HFFc6 (cell line): ENCODE measurements around the gene CD244. TPM values are rescaled to one million over a fixed set of nuclear protein-coding genes. Genes with fewer than 3 reads are reported as not detected.
"Not testable (repeated sequence)": the region's sequence is repeated elsewhere in the genome, so short reads cannot be mapped to it uniquely, and the experiment has no call there.

Experiments
- DNase-seq: peaks from one replicate; pipeline ENCODE4 v3.0.0-alpha.2; 2018
- H3K27ac Mint-ChIP-seq: 2 replicates; pipeline ENCODE4 v1.8.0; 2020; ENCODE audit warnings: mild to moderate bottlenecking, mixed read lengths
- H3K27me3 Mint-ChIP-seq: 2 replicates; pipeline ENCODE4 v1.8.0; 2021; ENCODE audit warnings: mild to moderate bottlenecking, moderate library complexity, mixed read lengths; ENCODE audit not compliant: insufficient read depth
- H3K36me3 Mint-ChIP-seq: 2 replicates; pipeline ENCODE4 v1.8.0; 2021; ENCODE audit warnings: low read depth, mixed read lengths
- H3K4me1 Mint-ChIP-seq: 2 replicates; pipeline ENCODE4 v1.8.0; 2020; ENCODE audit warnings: low read depth, mixed read lengths
- H3K4me3 Mint-ChIP-seq: 2 replicates; pipeline ENCODE4 v1.8.0; 2020; ENCODE audit warnings: mild to moderate bottlenecking, moderate library complexity, mixed read lengths
- H3K9me3 Mint-ChIP-seq: 2 replicates; pipeline ENCODE4 v1.8.0; 2020; ENCODE audit warnings: mild to moderate bottlenecking, mixed read lengths
- total RNA-seq, 6 experiments: library from RNA; stranded (reverse); fragmentation: NEBNext Ultra II Directional; extraction: Animal tissue kit (Norgen Biotek cat#: 25700); gene quantifications; 2 replicates in 1 of 6; 3 replicates in 5 of 6; pipeline ENCODE4 v1.2.3, GENCODE V29; 2021
- TF ChIP-seq, protein P1 (sequence below): fragments of 200-600 bp; sonication (generic); IDR thresholded peaks from 2 replicates; pipeline ENCODE4 v1.5.0; 2021; ENCODE audit warnings: antibody characterized with exemption, mild to moderate bottlenecking

Gene CD244
- total RNA-seq, 6 experiments from 2014 or later: not detected

DNA sequence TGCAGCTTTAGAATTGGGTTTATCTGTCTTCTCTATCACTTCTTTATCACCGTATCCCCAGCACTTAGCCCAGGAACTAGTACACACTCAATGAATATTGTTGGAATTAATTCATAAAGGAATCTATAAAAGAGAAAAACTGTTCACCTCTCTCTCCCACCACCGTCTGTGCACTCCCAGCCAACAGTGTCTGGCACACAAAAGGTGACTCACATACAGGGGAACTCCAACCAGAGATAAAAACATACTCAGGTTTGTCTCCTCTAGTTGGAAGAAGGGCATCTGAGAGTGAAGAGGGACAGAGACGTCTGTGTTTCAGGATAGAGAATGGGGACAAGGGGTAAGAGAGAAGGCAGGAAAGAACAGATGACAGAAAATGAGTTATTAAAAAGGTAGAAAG lies 12.2 kb upstream of the CD244 start:
- Mint-ChIP-seq H3K27ac (no peak overlapping the region), H3K27me3 (peaks cover 3% of the 10 kb centered on the region)
- DNase-seq: no peak

DNA sequence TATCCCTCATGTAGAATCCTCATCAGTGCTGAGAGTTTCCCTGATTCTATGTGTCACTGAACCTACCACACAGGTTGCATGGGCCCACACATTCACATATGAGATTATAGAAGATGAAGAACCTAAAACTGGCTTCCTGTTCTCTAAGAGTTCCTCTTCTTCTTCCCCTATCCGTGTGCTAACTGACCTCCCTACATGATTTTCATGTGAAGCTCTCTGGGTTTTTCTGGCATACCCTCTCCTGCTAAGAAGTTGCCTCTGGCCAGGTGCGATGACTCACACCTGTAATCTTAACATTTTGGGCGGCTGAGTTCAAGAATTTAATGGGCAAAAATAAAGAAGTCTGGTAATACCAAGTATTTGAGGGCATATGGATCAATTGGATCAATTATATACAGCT lies 5.5 kb upstream of the CD244 start:
- TF ChIP-seq, protein P1, sequence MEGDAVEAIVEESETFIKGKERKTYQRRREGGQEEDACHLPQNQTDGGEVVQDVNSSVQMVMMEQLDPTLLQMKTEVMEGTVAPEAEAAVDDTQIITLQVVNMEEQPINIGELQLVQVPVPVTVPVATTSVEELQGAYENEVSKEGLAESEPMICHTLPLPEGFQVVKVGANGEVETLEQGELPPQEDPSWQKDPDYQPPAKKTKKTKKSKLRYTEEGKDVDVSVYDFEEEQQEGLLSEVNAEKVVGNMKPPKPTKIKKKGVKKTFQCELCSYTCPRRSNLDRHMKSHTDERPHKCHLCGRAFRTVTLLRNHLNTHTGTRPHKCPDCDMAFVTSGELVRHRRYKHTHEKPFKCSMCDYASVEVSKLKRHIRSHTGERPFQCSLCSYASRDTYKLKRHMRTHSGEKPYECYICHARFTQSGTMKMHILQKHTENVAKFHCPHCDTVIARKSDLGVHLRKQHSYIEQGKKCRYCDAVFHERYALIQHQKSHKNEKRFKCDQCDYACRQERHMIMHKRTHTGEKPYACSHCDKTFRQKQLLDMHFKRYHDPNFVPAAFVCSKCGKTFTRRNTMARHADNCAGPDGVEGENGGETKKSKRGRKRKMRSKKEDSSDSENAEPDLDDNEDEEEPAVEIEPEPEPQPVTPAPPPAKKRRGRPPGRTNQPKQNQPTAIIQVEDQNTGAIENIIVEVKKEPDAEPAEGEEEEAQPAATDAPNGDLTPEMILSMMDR: no peak
- H3K9me3 Mint-ChIP-seq: no peaks in the 10 kb centered on the region
- no peak overlapping the region for H3K4me3 Mint-ChIP-seq
- peaks cover 7% of the 10 kb centered on the region for H3K27me3 Mint-ChIP-seq
- no peak overlapping the region for H3K27ac Mint-ChIP-seq
- no peak for DNase-seq
- no peaks in the 10 kb centered on the region for H3K36me3 Mint-ChIP-seq
- H3K4me1 Mint-ChIP-seq: no peaks in the 10 kb centered on the region

More for the DNA sequence above, 12.2 kb upstream of the CD244 start:
- TF ChIP-seq, protein P1: no peak
- Mint-ChIP-seq H3K9me3 (no peaks in the 10 kb centered on the region), H3K36me3 (no peaks in the 10 kb centered on the region), H3K4me3 (no peak overlapping the region), H3K4me1 (no peaks in the 10 kb centered on the region)

DNA sequence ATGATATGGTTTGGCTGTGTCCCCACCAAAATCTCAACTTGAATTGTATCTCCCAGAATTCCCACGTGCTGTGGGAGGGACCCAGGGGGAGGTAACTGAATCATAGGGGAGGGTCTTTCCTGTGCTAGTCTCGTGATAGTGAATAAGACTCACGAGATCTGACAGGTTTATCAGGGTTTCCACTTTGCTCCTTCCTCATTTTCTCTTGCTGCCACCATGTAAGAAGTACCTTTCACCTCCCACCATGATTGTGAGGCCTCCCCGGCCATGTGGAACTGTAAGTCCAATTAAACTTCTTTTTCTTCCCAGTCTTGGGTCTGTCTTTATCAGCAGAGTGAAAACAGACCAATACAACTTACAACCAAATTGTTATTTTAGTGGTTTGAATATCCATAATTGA lies 5.0 kb upstream of the CD244 start:
- H3K27ac Mint-ChIP-seq, H3K27me3 Mint-ChIP-seq, H3K36me3 Mint-ChIP-seq, H3K9me3 Mint-ChIP-seq, DNase-seq, H3K4me1 Mint-ChIP-seq, H3K4me3 Mint-ChIP-seq: not testable (repeated sequence)

DNA sequence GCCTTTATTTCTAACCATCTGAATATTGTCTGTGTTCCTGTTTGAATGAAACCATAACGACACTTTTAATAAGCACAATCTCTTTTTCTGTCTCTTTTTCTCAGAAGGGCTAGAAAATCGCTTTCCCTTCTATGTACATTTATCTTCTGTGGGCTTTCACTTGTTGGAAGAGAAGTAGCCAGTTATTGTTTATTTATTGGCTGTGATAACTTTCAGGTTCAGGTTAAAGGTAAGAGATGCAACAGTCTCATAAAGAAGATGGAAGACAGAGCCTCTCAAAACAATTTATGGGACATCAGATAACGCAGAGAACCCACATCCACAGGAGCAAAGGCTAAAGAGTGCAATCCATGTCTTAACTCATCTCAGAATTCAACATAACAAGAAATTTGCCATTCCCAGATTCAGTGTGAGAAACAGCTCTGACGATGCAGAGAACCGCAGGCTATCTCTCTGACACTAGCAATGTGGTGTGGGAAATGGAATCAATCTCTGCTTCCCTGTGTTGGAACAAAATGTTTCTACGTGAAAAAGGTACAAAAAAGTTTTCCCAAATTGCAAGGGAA lies 4.1 kb upstream of the CD244 start:
- no peaks in the 10 kb centered on the region for H3K4me1 Mint-ChIP-seq
- no peak overlapping the region for H3K4me3 Mint-ChIP-seq
- no peak overlapping the region for H3K27ac Mint-ChIP-seq
- H3K9me3 Mint-ChIP-seq: no peaks in the 10 kb centered on the region
- TF ChIP-seq, protein P1: no peak
- DNase-seq: no peak
- H3K27me3 Mint-ChIP-seq: peaks cover 10% of the 10 kb centered on the region
- no peaks in the 10 kb centered on the region for H3K36me3 Mint-ChIP-seq

DNA sequence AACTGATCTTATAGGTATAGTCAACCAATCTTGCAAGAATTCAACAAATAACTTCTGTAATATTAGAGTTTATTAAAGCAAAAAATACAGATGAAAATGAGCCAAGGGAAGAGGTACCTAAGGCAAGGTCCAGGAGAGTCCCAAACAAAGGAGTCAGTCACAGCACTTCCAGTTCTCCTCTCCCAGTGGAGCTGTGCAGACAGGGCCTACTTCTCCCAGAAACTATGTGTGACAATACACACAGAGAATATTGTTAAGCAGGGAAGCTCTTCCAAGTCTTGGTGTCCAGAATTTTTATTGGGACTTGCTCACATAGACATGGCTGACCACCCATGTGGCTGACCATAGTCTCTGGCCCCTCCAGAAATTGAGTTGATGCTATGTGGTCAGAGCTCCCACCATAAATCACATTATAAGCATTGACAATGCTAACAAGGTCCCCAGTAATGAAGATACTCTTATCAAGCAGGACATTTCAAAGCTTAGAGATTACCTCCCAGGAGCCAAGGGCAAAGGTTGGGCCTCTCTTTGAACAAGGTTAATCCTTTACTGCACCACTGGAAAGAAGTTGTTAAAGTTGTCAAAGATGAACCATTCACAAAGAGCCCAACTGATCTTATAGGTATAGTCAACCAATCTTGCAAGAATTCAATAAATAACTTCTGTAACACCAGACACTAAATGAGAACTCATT lies 3.5 kb upstream of the CD244 start:
- H3K36me3 Mint-ChIP-seq: no peaks in the 10 kb centered on the region
- no peaks in the 10 kb centered on the region for H3K9me3 Mint-ChIP-seq
- H3K4me3 Mint-ChIP-seq: no peak overlapping the region
- H3K27ac Mint-ChIP-seq: no peak overlapping the region
- no peaks in the 10 kb centered on the region for H3K4me1 Mint-ChIP-seq
- peaks cover 12% of the 10 kb centered on the region for H3K27me3 Mint-ChIP-seq
- DNase-seq: no peak
- TF ChIP-seq, protein P1: no peak

DNA sequence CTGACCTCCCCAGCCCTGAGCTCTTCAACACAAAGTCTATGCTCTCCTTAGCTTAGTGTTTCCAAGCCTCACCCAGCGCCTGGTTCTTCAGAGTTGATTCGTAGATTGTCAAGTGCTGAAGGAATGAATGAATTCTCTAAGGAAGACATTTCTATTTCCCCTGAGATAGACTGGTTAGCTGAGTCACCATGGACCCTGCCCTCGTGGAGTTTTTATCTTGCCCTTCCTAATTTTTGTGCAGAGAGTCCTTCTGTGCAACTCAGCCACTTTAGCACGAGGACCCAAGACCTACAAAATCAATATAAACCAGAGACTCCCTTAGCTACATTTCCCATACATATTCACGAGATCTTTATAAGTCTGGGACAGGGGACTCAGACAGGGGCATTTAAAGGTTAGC lies 2.6 kb upstream of the CD244 start:
- no peak for DNase-seq
- Mint-ChIP-seq H3K27me3 (peaks cover 15% of the 10 kb centered on the region), H3K27ac (no peak overlapping the region), H3K9me3 (no peaks in the 10 kb centered on the region), H3K4me1 (no peaks in the 10 kb centered on the region), H3K4me3 (no peak overlapping the region), H3K36me3 (no peaks in the 10 kb centered on the region)
- TF ChIP-seq, protein P1: no peak
